HepG2 (cell line): ENCODE measurements around the gene CTRL. TPM values are rescaled to one million over a fixed set of nuclear protein-coding genes. Genes with fewer than 3 reads are reported as not detected.
A peak's percentile ranks its signal among the peaks of the same experiment; 100 is the strongest.

Source experiments
- ATF4 ChIP-seq, 2 experiments: fragments of 450-650 bp in 1 of 2; sonication (generic) in 1 of 2; formaldehyde crosslinking; IDR thresholded peaks; 2 replicates each; pipeline versions ENCODE4 v1.5.0 to v1.8.0; 2020 to 2022; ENCODE audit warnings: mild to moderate bottlenecking in 1 of 2, missing genetic modification reagents in 1 of 2
- GTF2F1 ChIP-seq: fragments of 150-350 bp; IDR thresholded peaks from 2 replicates; pipeline ENCODE4 v1.6.1; 2014; ENCODE audit warnings: low read length
- HHEX ChIP-seq: IDR thresholded peaks from 2 replicates; pipeline ENCODE4 v1.6.1; 2016; ENCODE audit warnings: control low read depth
- HNRNPL ChIP-seq: fragments of 200-400 bp; formaldehyde crosslinking; IDR thresholded peaks from 2 replicates; pipeline ENCODE4 v1.6.1; 2017; ENCODE audit warnings: mild to moderate bottlenecking, low read depth, low read length
- KDM4B ChIP-seq: sonication (generic); formaldehyde crosslinking; IDR thresholded peaks from 2 replicates; pipeline ENCODE4 v1.4.0; 2020; ENCODE audit warnings: missing genetic modification reagents
- MLLT10 ChIP-seq: sonication (generic); formaldehyde crosslinking; IDR thresholded peaks from 2 replicates; pipeline ENCODE4 v1.4.0; 2020; ENCODE audit warnings: missing genetic modification reagents
- NCOA5 ChIP-seq: sonication (generic); formaldehyde crosslinking; IDR thresholded peaks from 2 replicates; pipeline ENCODE4 v1.4.0; 2020; ENCODE audit warnings: missing genetic modification reagents
- RAD51 ChIP-seq: fragments of 450-650 bp; IDR thresholded peaks from 2 replicates; pipeline ENCODE4 v1.6.1; 2016; ENCODE audit warnings: borderline replicate concordance
- SIX4 ChIP-seq: sonication (generic); formaldehyde crosslinking; IDR thresholded peaks from 2 replicates; pipeline ENCODE4 v1.4.0; 2020; ENCODE audit warnings: missing genetic modification reagents
- SP140L ChIP-seq: sonication (generic); formaldehyde crosslinking; IDR thresholded peaks from 2 replicates; pipeline ENCODE4 v1.4.0; 2020; ENCODE audit warnings: missing genetic modification reagents, borderline replicate concordance
- SP5 ChIP-seq: IDR thresholded peaks from 2 replicates; pipeline ENCODE4 v1.6.1; 2016; ENCODE audit warnings: low read depth, borderline replicate concordance
- TCF12 ChIP-seq, 2 experiments: fragments of 450-650 bp in 1 of 2; sonication (generic) in 1 of 2; formaldehyde crosslinking in 1 of 2; IDR thresholded peaks; 2 replicates each; pipeline versions ENCODE4 v1.6.1 to v1.8.0; 2017 to 2022; ENCODE audit warnings: antibody characterized with exemption in 1 of 2, mild to moderate bottlenecking in 1 of 2, missing genetic modification reagents in 1 of 2, moderate library complexity in 1 of 2
- TP53 ChIP-seq: sonication (generic); formaldehyde crosslinking; conservative IDR thresholded peaks from 2 replicates; pipeline ENCODE4 v1.4.0; 2020; ENCODE audit warnings: missing genetic modification reagents
- U2AF1 ChIP-seq: fragments of 200-400 bp; formaldehyde crosslinking; optimal IDR thresholded peaks from 2 replicates; pipeline ENCODE3; 2017; ENCODE audit warnings: mild to moderate bottlenecking, low read depth, low read length
- ZFP36L2 ChIP-seq: sonication (generic); formaldehyde crosslinking; IDR thresholded peaks from 2 replicates; pipeline ENCODE4 v1.4.0; 2020; ENCODE audit warnings: missing genetic modification reagents
- ZNF18 ChIP-seq: sonication (generic); formaldehyde crosslinking; IDR thresholded peaks from 2 replicates; pipeline ENCODE4 v1.8.0; 2022; ENCODE audit warnings: mild to moderate bottlenecking, missing genetic modification reagents; ENCODE audit not compliant: insufficient replicate concordance
- ZNF20 ChIP-seq: sonication (generic); formaldehyde crosslinking; IDR thresholded peaks from 2 replicates; pipeline ENCODE4 v1.4.0; 2020; ENCODE audit warnings: mild to moderate bottlenecking, moderate library complexity, missing genetic modification reagents
- ZNF44 ChIP-seq: sonication (generic); formaldehyde crosslinking; IDR thresholded peaks from 2 replicates; pipeline ENCODE4 v1.5.1; 2020; ENCODE audit warnings: mild to moderate bottlenecking, missing genetic modification reagents
- ZNF607 ChIP-seq: sonication (generic); formaldehyde crosslinking; IDR thresholded peaks from 2 replicates; pipeline ENCODE4 v1.5.1; 2020; ENCODE audit warnings: missing genetic modification reagents, mild to moderate bottlenecking, borderline replicate concordance
- ZNF644 ChIP-seq: IDR thresholded peaks from 2 replicates; pipeline ENCODE4 v1.6.1; 2016; ENCODE audit warnings: low read depth
- ZSCAN9 ChIP-seq: IDR thresholded peaks from 2 replicates; pipeline ENCODE4 v1.6.1; 2016; ENCODE audit warnings: borderline replicate concordance
- polyA plus RNA-seq, 8 experiments: library from polyadenylated mRNA; depleted of rRNA in 3 of 8; stranded (reverse) in 7 of 8; unstranded in 1 of 8; fragments of >200 nt; fragmentation: Illumina TruSeq in 4 of 8; extraction: Trizol in 4 of 8; gene quantifications; 2 replicates each; pipeline versions ENCODE4 v1.2.1 to v1.2.3, GENCODE V29; 2011 to 2016; ENCODE audit warnings: low read depth in 4 of 8, missing spikeins in 1 of 8, mixed read lengths in 1 of 8; ENCODE audit not compliant: insufficient read depth in 1 of 8
- total RNA-seq, 5 experiments: library from RNA; depleted of rRNA; stranded (reverse); fragments of >200 nt; fragmentation: Illumina TruSeq; extraction: Trizol; gene quantifications; 2 replicates each; pipeline ENCODE4 v1.2.3, GENCODE V29; 2016; ENCODE audit warnings: low read depth in 1 of 5
- TF ChIP-seq, protein P1 (sequence below): sonication (generic); formaldehyde crosslinking; IDR thresholded peaks from 2 replicates; pipeline ENCODE4 v1.4.0; 2020; ENCODE audit warnings: mild to moderate bottlenecking, missing genetic modification reagents
- TF ChIP-seq, protein P2 (sequence below): IDR thresholded peaks from 2 replicates; pipeline ENCODE4 v1.6.1; 2016; ENCODE audit warnings: low read depth, borderline replicate concordance

Gene CTRL
- total and polyA plus RNA-seq, 2 of the 13 experiments (the other 11 are each of a cell fraction or from before 2014, with no cell fraction given): 1.9 to 2.7 TPM

- TF ChIP-seq ATF4 (CRISPR knock-in tag; IDR thresholded peaks at IDR 0.05): peak in 1 of 2 experiments; percentile 57; a peak in 2 of 4 replicates
- TF ChIP-seq SP5: peak; percentile 88; the same call in 1 of the 2 replicates
- TF ChIP-seq, protein P1, sequence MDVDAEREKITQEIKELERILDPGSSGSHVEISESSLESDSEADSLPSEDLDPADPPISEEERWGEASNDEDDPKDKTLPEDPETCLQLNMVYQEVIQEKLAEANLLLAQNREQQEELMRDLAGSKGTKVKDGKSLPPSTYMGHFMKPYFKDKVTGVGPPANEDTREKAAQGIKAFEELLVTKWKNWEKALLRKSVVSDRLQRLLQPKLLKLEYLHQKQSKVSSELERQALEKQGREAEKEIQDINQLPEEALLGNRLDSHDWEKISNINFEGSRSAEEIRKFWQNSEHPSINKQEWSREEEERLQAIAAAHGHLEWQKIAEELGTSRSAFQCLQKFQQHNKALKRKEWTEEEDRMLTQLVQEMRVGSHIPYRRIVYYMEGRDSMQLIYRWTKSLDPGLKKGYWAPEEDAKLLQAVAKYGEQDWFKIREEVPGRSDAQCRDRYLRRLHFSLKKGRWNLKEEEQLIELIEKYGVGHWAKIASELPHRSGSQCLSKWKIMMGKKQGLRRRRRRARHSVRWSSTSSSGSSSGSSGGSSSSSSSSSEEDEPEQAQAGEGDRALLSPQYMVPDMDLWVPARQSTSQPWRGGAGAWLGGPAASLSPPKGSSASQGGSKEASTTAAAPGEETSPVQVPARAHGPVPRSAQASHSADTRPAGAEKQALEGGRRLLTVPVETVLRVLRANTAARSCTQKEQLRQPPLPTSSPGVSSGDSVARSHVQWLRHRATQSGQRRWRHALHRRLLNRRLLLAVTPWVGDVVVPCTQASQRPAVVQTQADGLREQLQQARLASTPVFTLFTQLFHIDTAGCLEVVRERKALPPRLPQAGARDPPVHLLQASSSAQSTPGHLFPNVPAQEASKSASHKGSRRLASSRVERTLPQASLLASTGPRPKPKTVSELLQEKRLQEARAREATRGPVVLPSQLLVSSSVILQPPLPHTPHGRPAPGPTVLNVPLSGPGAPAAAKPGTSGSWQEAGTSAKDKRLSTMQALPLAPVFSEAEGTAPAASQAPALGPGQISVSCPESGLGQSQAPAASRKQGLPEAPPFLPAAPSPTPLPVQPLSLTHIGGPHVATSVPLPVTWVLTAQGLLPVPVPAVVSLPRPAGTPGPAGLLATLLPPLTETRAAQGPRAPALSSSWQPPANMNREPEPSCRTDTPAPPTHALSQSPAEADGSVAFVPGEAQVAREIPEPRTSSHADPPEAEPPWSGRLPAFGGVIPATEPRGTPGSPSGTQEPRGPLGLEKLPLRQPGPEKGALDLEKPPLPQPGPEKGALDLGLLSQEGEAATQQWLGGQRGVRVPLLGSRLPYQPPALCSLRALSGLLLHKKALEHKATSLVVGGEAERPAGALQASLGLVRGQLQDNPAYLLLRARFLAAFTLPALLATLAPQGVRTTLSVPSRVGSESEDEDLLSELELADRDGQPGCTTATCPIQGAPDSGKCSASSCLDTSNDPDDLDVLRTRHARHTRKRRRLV (CRISPR knock-in tag): no peak
- TF ChIP-seq GTF2F1: no peak
- TF ChIP-seq ZNF644: no peak
- 0 out of 2 replicates have a peak, but pooled peaks have one; percentile 26 for TF ChIP-seq ZSCAN9 (CRISPR knock-in tag)
- peak; percentile 92 for TF ChIP-seq ZNF607 (CRISPR knock-in tag)
- no peak for TF ChIP-seq TCF12 (IDR thresholded peaks at IDR 0.05)
- TF ChIP-seq TCF12 (CRISPR knock-in tag; IDR thresholded peaks at IDR 0.05): peak; percentile 52; the same call in 1 of the 2 replicates
- TF ChIP-seq MLLT10: no peak
- peak; percentile 71 for TF ChIP-seq ZNF44
- TF ChIP-seq ZFP36L2 (CRISPR knock-in tag): 0 out of 2 replicates have a peak, but pooled peaks have one; percentile 57
- TF ChIP-seq HNRNPL: peak; percentile 43; the same call in 1 of the 2 replicates
- peak; percentile 19; the same call in 1 of the 2 replicates for TF ChIP-seq KDM4B (CRISPR knock-in tag)
- no peak for TF ChIP-seq HHEX (CRISPR knock-in tag)
- TF ChIP-seq TP53 (CRISPR knock-in tag): peak; percentile 75; the same call in 1 of the 2 replicates
- peak; percentile 59 for TF ChIP-seq SIX4 (CRISPR knock-in tag)
- no peak for TF ChIP-seq ZNF20
- TF ChIP-seq SP140L (CRISPR knock-in tag): 0 out of 2 replicates have a peak, but pooled peaks have one; percentile 45
- peak; percentile 92; the same call in 1 of the 2 replicates for TF ChIP-seq NCOA5 (CRISPR knock-in tag)
- TF ChIP-seq U2AF1: no peak
- peak; percentile 75 for TF ChIP-seq RAD51
- peak; percentile 49 for TF ChIP-seq ZNF18
- TF ChIP-seq, protein P2, sequence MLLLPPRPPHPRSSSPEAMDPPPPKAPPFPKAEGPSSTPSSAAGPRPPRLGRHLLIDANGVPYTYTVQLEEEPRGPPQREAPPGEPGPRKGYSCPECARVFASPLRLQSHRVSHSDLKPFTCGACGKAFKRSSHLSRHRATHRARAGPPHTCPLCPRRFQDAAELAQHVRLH (CRISPR knock-in tag): peak; percentile 61
These were observed 3.9 kb upstream of the CTRL start (continued) for GRCh38 chr16:67935402-67936123.
